Stimulated activated CD4-positive, alpha-beta T cell treated with anti-CD3 and anti-CD28 coated beads, Interleukin-15, amount 100 ng/mL, for 1 hour (primary cell): ENCODE data around the gene KCNN3.

Experiments
- DNase-seq, 2 donors: peaks; one replicate each; pipeline ENCODE4 v3.0.0-alpha.2; 2020; ENCODE audit warnings: low read depth in 1 of 2, low spot score in 1 of 2

KCNN3 gene

DNA sequence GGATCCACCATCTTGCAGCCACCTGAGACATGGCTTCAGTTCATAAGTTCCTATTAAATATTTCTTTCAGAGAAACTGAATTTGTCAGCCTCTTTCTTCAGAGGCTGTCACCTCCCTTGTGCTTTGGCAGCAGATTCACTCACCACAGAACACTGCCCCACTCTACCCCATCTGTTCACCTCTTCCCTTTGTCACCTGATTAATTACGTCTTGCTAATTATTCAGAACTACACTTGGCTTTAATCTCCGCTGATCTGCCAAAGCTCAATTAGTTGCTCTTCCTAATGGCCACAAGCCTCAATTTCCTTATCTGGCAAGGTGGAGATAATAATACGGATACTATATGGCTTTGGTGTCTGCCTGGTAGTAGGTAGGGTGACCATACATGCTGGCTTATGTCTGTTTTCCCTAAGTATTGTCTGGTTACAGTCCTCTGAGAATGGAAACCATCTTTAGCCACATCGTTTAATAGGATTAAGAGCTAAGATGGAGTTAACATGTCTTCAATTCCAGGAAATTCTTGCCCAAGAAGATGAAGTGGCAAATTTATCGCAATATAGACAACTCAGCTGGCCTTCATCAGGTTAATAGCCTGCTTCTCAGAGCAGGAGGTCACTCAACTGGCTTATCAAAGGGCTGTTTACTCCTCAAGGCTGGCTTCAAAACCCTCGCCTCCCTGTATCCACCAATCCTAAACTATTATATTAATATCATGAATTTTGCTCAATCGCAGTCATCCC lies 203.9 kb downstream of the KCNN3 start:
- no peak for DNase-seq

DNA sequence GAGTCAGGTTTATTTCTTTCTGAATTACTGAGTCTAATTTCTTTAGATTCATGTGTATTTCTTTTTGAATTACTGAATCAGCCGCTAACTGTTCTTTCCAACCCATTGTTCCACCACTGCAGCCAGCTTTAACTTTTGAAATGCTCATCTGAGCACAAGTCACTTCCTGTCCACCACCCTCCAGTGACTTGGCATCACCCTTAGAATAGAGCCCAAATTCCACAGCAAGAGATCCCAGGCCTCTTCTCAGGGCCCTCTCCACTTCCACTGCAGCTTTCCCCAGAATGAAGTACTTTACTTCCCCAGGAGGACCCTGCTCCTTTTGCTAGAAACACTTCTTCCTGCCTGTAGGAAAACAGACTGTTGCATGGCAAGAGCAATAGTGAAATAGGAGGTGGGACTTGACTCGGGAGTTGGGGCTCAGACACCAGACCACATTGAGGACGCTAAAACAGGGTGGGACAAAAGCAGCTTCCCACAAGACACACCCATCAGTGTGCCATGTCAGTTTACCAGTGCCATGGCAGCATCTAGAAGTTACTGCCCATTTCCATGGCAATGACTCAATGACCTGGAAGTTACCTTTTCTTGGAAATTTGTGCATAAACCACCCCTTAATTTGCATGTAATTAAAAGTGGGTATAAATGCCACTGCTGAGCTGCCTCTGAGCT lies 205.6 kb downstream of the KCNN3 start:
- no peak for DNase-seq

DNA sequence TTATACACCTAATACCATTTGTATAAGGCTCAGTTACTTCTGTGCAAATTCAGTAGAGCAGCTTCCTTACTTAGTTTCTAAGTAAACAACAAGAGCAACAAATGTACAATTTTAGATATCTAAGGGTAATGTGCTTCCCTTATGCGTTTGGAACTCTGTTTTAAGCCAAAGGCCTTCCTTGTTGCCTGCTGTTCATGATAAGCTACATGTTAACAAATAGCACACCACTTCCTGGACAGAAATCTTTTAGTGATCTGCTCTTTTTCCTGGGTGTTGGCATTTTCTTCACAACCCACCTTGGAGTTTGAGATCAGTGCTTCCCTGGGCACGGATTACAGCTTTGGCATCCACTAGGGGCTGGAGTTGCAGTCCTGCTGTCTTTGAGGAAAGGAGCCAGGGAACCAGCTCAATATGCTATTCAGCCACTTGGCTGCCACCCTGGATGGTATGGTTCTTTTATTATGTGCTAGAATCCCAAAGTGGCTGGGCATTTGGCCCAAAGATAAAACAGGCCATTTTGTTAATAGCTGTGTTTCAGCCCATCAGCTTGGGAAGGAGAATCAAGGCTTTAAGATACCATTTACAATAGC lies 206.5 kb downstream of the KCNN3 start:
- DNase-seq, result no peak

DNA sequence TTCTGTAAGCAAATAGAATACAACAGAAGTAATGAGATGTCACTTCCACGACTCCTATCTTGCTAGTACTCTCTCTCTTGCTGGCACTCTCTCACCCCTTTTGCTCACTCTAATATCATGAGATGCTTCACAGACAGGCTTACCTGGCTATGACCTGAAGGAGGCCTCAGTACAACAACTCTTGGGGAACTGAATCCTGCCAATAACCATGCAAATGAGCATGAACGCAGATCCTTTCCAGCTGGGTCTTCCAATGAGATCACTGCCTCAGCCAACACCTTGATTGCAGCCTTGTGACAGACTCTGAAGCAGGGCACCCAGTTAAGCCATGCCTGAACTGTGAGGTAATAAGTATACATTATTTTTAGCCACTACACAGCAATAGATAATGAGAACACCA lies 209.0 kb downstream of the KCNN3 start:
- DNase-seq, result no peak

DNA sequence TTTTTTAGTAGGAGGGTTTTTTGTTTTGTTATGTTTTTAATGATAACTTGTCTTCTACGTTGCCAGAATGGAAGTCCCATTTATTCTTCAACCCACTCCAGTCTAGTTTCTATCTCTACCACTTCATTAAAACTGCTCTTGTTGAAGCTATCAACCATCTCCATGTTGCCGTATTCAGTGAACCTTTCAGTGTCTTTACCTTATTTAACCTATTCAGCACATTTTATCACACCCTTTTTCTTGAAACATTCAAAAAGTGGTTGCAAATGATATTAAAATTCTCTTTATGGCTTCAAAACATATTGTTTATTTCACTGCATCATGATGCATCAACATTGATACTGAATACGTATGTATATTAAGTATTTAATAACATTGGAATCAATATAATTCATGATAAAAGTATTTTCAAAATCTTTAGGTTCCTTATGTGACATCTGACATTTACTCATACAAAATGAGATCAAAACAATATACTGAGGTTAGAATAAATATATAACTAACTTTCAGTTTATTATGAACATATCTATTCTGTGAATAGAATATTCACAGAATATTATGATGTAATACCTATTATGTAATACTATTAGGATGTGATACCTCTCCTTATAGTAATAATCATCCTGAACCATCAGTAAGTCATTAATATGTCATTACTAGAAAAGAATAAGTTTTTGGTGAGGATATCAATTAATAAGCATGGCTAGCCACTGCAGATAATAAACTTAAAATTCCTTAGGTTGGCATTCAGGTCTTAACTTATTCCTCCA lies 210.1 kb downstream of the KCNN3 start:
- no peak for DNase-seq

DNA sequence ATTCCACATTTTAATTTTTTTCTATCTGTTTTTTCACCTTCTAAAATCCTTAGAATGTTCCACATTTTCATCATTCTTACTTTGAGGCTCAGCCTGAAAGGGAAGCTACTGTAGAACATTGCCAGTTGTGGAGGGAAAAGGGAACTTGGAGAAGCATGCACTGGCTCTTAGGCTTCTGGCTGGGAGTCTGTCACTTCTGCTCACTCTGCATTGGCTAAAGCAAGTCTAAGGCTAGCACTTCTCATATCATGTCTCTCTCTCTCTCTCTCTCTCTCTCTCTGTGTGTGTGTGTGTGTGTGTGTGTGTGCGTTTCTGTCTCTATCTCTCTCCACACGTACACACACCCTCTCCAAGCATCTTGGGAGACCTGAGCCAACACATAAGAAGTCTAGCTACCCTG lies 212.5 kb downstream of the KCNN3 start:
- no peak for DNase-seq

DNA sequence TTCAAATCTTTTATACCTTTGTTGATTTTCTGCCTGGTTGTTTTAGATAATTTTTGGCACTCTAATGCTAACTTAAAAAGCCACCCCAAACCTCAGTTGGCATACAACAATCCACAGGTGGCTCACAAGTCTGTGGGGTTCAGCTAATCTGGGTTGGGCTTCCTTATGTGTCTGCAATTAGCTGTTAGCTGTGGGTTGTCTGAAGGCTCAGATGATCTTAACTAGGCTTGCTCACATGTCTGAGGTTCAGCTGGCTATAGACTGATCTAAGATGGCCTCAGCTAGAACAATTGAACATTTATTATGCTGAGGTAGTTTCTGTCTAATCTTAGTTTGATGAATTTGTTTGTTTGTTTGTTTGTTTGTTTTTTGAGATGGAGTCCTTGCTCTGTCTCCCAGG lies 217.2 kb downstream of the KCNN3 start:
- no peak for DNase-seq
